Neural crest cell (in vitro differentiated cells): Measurements from ENCODE around the gene ZNF749. TPM values are rescaled to one million over a fixed set of nuclear protein-coding genes. Genes with fewer than 3 reads are reported as not detected.

Source experiments
- DNase-seq: peaks from one replicate; pipeline ENCODE4 v3.0.0; 2021; ENCODE audit warnings: low read depth, mixed read lengths, low spot score
- H3K27ac Mint-ChIP-seq: one replicate; pipeline ENCODE4 v1.8.0; 2021; ENCODE audit warnings: mild to moderate bottlenecking, mixed read lengths; ENCODE audit not compliant: unreplicated experiment
- H3K27me3 Mint-ChIP-seq: 2 replicates; pipeline ENCODE4 v1.8.0; 2021; ENCODE audit warnings: low read depth, mild to moderate bottlenecking, mixed read lengths
- H3K36me3 Mint-ChIP-seq: 2 replicates; pipeline ENCODE4 v1.8.0; 2021; ENCODE audit warnings: low read depth, mild to moderate bottlenecking, mixed read lengths
- H3K4me1 Mint-ChIP-seq: 2 replicates; pipeline ENCODE4 v1.8.0; 2021; ENCODE audit warnings: mixed read lengths
- H3K4me3 Mint-ChIP-seq: one replicate; pipeline ENCODE4 v1.8.0; 2021; ENCODE audit warnings: mild to moderate bottlenecking, mixed read lengths
- H3K9me3 Mint-ChIP-seq: 2 replicates; pipeline ENCODE4 v1.8.0; 2021; ENCODE audit warnings: mixed read lengths
- CTCF ChIP-seq: fragments of 200-600 bp; sonication (generic); conservative IDR thresholded peaks from 2 replicates; pipeline ENCODE4 v1.5.0; 2021; ENCODE audit warnings: antibody characterized with exemption, mild to moderate bottlenecking
- long read RNA-seq: library from polyadenylated mRNA; unstranded; transcript quantifications from one replicate; pipeline ENCODE4 v2.0.0, GENCODE V29; 2020
- total RNA-seq: library from RNA; stranded (reverse); gene quantifications from 2 replicates; pipeline ENCODE4 v1.2.1, GENCODE V29; 2021

Gene ZNF749
- total RNA-seq = 26.1 and 26.3 TPM in 2 replicates
- long read RNA-seq, partial matches to known transcripts = 0 of 7 reads
- long read RNA-seq, other reads (novel, unspliced or antisense) = 6 of 7 reads

GRCh38 chr19:57435062-57435978, at the start of gene ZNF749:
TSS of gene ZNF749 (plus strand) at chr19:57435325. CDS start at chr19:57435579, 254 bp downstream.
- Mint-ChIP-seq H3K9me3 (peaks cover 16% of the 10 kb centered on the region), H3K4me3 (peak within 1 kb of the TSS; percentile 98), H3K36me3 (peaks cover 35% of the 10 kb centered on the region), H3K27ac (peak within 1 kb of the TSS; percentile 85), H3K4me1 (peaks cover 28% of the 10 kb centered on the region), H3K27me3 (no peaks in the 10 kb centered on the region)
- DNase-seq = peak; percentile 95
- TF ChIP-seq CTCF = no peak

GRCh38 chr19:57389194-57389729, 45.9 kb upstream of the ZNF749 start:
- peak overlapping the region; percentile 93 for H3K4me3 Mint-ChIP-seq
- H3K4me1 Mint-ChIP-seq = peaks cover 30% of the 10 kb centered on the region
- peaks cover 2% of the 10 kb centered on the region for H3K27me3 Mint-ChIP-seq
- no peak for DNase-seq
- TF ChIP-seq CTCF = no peak
- H3K36me3 Mint-ChIP-seq = peaks cover 9% of the 10 kb centered on the region
- H3K9me3 Mint-ChIP-seq = peaks cover 3% of the 10 kb centered on the region
- peak overlapping the region; percentile 55 for H3K27ac Mint-ChIP-seq

GRCh38 chr19:57389730-57390598, 45.2 kb upstream of the ZNF749 start, which contains the start of gene ZNF548:
TSS of gene ZNF548 (plus strand) at chr19:57389854. CDS start at chr19:57390100, 246 bp downstream.
- peak; percentile 49 for TF ChIP-seq CTCF
- Mint-ChIP-seq H3K9me3 (peaks cover 3% of the 10 kb centered on the region), H3K4me3 (peak within 1 kb of the TSS; percentile 93), H3K27ac (peak within 1 kb of the TSS; percentile 99), H3K27me3 (peaks cover 2% of the 10 kb centered on the region), H3K4me1 (peaks cover 30% of the 10 kb centered on the region), H3K36me3 (peaks cover 16% of the 10 kb centered on the region)
- DNase-seq = peak; percentile 96

- peaks cover 14% of the 10 kb centered on the region for H3K4me1 Mint-ChIP-seq
- H3K27ac Mint-ChIP-seq = peak overlapping the region; percentile 88
- peaks cover 63% of the 10 kb centered on the region for H3K36me3 Mint-ChIP-seq
- DNase-seq = no peak
- H3K27me3 Mint-ChIP-seq = no peaks in the 10 kb centered on the region
- peaks cover 14% of the 10 kb centered on the region for H3K9me3 Mint-ChIP-seq
- no peak for TF ChIP-seq CTCF
- no peak overlapping the region for H3K4me3 Mint-ChIP-seq
Measured at GRCh38 chr19:57395710-57396109, 39.4 kb upstream of the ZNF749 start.

GRCh38 chr19:57398868-57399267, 36.3 kb upstream of the ZNF749 start:
- Mint-ChIP-seq H3K4me1 (no peaks in the 10 kb centered on the region), H3K9me3 (peaks cover 17% of the 10 kb centered on the region), H3K27ac (no peak overlapping the region), H3K27me3 (no peaks in the 10 kb centered on the region), H3K36me3 (peaks cover 81% of the 10 kb centered on the region), H3K4me3 (no peak overlapping the region)
- no peak for TF ChIP-seq CTCF
- no peak for DNase-seq
